Measurements from ENCODE around the gene KCNH3.

KCNH3 gene

DNA sequence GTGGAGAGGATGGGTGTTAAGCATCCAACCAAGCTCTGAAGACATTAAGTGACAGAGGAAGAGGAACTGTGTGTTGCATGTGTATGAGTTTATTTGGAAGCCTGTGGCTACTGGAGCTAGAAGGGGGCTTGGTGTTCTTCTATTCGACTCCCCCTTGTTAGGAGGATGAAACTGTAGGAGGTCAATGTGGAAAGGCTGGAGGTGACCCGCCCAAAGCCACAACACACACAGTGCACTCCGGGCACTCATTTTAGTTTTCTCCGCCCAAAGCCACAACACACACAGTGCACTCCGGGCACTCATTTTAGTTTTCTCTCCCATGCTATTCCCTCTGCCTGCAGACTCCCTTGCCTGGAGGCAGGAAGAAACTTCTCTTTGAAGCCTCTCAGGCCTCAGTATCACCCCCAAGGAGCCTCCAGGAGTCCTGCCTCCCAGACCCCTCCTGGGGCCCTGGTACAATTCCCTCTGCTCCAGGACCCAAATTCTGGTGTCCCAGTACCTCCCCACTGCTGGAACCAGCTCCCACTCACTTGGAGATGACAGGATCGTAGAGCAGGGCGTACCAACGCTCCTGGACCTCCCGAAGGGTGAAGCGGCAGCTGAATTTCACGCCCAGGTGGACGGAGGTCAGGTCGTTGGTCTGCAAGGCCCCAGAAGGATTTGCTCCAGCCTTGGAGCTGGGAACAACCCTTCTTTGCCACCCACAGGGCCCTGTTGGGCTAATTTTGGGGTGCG is 25.3 kb downstream of the KCNH3 start:
- no peak for DNase-seq

DNA sequence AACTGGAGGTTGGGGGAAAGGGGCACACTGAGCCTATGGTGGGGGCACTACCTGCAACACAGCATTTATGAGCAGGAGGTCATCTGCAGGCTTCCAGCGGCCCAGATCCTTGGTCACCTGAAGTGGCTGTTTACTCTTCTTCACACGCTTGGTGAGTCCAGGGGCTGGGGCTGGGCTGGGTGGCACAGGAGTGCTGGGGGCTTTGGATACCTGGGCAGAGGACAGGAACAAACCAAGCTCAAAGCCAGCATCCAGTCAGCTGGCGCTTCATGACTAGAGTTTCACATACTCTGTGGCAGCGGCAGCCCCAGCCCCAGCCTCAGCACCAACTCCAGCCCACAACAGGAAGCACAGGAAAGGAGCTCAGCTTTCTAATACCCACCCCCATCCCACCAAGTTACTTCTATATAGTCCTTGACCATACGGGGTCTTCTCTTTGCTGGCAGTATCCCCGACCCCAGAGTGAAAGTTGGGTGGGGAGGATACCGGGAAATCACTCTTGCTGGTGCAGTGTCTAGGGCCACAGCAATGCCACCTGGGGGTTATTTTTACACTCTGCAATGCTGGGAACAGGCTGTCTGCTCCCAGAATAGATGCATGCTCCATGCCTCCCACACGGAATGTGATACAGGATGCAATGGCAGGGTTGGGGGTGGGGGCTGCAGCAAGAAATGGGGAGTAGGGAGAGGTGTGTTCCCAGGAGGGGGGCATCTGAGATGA is 26.0 kb downstream of the KCNH3 start:
- no peak for DNase-seq

DNA sequence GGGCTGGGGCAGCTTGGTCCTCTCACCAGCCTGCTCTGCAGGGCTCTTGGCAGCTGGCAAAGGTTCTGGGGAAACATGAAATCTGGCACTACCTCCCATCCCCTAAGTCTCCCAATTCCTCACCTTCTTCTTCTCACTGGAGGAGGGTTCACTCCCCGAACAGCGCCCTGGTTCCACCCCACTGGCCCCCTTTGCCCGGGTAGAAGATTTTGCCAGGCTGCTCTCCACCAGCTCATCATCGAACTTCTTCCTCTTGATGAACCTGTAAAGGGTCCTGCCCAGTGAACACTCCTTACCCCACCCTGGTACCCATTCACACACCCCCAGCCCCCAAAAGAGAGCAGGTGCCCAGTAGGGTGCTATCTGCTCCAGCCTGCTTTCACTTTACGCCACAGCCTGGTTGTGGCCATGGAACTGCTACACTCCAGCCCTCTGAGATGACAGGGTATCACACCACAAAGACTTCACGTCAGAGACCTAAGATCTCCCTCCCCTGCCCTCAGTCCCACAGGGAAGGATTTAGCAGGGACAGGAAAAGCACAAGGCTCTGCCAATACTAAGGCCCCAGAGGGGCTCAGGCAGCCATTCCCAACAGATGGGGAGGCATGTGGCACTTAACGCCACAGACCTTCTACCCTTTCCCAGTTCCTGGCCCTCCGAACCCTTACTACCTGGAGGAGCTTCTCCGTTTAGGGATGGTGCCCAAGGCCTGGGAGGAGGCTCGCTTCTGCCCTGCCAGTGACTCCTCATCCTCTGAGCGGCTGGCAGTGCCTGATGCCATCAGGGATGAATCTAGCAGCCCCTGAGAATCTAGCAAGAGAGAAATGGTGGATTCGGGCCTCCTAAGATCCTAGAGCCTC is 26.8 kb downstream of the KCNH3 start:
- DNase-seq, result no peak

DNA sequence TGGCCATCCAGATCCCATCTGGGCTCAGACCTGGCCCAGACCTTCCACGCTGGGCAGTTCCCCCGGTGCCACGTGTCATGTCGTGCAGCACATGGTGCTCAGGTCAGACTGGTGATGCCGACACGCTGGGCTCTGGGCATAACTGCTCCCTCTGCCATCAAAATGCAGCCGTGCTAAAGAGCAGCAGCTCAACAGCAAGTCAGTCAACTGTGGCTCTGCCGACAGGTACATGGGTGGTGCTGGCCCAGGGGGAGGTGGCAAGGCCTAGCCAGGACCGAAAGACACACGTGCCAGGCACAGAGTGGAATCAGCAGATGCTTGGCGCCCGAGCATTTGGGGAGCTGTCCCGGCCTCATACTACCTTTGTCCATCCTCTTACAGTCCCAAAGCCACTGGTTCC is 27.5 kb downstream of the KCNH3 start:
- DNase-seq, result no peak

DNA sequence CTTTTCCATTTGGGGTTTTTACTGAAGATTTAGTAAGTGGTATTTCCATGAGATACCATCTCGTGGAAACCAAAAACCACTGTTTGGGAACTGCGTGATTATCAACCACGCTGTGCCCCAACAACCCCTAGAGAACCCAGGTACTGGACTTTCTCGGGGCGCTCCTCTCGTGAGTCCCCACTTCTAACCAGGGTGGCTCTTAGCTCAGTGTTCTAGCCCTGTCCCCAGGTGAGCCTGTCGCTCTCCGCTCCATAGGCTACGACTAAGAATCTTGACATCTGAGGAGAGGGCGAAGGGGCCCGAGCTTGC is 28.4 kb downstream of the KCNH3 start:
- no peak for DNase-seq

DNA sequence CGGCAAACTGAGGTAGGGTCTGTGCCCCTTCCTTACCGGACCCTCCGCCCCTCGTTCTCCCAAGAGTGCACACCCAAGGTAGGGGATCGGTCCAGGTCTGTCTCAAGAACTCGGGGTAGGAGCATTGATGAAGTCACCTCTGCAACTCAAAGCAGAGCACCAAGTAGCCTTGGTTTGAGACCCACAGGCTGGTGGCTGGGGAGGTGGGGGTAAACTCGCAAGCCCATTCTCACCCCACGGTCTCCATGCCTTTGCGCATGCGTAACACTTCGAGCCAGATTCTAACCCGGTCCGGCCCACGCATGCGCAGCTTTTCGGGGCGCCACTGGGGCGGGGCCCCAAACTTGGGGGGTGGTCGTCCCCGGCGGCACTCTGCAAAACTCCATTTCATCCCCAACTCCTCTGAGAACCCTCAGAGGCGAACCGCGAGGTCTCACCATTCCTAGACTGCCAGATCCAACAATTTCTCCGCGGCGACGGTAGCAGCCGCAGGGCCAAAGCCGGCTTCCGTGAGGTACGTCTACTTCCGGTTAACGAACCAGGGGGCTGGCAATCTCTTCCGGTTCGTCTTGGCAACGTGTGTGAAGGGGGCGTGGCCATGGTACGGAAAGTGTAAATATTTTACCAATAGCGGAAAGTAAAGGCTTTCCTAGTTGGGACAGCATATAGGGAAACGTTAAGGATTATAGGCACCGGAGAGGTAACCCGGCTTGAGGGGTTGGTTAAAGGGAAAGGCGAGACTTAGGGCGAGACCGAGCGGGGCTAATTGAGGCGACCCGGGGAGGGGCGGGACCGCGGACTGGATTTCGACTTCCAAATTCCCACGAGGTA is 29.0 kb downstream of the KCNH3 start, which contains the start of gene MCRS1:
MCRS1 (minus strand) TSS at position 532 of the 831 bp plus-strand sequence. CDS start 1,411 bp downstream, outside the sequence.
- DNase-seq, result peak; percentile 96

DNA sequence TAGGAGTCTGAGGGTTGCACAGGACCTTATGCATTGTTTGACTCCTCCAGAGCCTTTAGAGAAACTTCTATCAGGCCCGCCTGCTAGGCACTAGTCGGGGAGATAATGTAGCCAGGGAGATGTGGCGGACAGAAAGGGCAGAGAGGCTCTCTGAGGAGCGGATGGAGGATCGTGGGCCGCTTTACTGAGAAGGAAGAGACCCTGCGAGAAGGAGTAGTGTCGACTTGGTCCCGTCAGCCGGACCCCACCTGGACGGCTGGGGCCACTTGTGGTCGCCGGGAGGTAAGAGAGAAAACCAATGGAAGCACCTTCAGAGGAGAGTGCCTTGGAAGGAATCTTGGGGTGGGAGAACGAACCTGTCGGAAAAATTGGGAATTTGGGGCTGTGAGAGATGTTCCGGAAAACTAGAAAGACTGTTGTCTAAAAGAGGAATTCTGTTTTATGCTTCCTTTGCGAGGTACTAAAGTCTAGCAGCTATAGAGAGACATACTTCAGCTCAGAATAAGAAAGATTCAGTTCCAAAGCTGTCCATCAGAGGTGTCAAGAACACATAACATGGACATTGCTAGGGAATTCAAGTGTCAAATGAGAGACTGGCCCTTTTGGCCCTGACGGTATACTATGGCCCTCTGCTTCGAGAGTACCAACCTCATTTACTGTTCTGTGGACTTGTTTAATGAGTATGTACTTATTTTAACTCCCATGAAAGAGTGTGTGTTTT is 29.8 kb downstream of the KCNH3 start:
- DNase-seq, result peak; percentile 40

DNA sequence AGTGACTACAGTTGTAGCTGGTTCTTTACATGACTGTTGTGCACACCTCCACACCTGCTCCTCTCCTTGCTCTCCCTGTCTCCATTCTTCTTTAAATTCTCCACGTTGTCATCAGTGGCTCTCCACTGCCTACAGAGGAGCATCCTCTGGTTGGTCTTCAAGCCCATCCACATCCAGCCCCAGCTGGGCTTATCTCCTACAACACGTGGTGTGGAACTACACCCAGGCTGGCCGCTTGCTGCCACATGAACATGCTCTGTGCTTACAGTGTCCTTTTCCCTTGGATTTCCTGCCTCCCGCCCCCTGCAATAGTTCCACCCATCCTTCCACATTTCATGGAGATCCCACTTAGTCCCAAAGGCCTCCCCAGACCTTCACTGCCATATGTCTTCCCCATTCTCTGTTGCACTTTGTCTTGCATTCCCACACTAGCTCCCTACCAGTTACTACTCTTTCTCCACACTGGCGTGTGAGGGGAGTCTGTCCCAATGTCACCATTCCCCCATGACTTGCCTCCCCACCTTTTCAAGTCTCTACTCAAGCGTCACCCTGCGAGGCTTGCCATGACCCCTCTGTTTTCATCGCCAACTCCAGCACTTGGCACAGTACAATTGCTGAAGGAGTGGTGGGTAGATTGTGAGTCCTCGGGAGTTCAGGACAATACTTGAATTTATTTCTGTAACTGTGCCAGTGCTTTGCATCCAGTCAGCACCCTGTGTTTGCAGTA is 38.9 kb downstream of the KCNH3 start:
- DNase-seq, result no peak

DNA sequence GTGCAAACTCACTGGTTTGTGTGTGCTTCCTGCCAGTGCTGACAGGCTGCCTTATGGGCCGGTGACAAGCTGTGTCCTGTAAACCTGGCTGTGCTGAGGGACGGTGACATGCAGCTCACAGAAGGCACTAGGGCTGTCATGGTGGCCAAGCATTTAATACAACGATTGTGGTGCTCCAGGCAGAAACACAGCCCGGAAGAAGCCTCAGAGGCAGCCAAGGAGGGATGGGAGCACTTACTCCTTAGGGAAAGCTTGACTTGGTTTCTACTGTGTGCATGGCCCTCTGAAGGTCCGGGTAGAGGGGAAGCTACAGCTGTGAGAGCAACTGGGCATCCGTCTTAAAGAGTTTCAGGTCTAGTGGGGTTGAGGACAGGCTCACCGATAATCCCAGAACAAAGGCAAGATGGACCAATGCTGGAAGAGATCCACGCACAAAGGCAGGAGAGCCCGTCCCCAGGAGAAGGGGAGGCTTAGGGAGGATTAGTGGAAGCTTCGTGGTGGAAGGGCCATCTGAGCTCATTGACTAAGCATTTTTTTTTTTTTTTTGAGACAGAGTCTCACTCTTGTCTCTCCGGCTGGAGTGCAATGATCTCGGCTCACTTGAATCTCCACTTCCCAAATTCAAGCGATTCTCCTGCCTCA is 39.8 kb downstream of the KCNH3 start:
- no peak for DNase-seq

DNA sequence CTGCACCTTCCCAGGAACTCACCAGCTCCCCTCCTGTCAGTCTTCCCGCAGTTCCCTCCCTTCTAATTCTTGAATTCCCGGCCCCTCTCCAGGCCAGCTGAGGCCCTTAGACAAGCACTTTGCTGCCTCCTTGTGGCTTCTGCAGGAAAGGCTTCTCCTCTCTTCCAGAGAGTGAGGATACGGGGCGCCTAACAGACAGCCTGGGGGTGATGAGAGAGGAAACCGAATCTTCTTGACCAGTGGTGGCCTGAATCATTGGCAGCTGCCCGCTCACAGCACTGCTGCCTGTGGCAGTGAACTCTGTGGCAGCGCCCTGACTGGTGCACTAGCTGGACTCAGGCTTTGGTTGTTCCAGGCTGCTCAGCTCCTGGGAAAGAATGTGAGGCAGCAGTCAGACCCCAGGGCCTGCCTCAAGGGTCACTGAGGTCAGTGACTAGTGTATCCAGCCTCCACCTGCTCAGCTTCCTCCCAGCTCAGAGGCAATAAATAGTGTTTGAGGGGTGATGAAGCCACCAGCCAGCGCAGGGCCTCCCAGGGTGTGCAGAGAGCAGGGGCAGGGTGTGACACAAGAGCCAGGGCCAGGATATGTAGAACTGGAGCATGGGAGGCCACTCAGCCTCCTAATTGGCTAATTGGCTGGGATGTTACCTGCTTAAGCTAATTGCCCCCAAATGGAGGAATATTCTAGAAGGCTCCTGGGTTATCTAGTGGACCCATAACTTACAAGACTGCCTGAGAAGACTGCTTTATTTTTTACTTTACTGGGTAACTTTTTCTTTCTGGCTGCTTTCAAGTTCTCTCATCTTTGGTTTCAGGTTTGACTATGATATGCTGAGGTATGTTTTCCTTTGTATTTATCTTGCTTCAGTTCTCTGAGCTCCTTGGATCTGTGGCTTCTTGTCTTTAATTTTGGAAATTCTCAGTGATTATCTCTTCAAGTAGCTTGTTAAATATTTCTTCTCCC is 42.0 kb downstream of the KCNH3 start:
- peak; percentile 93 for DNase-seq

DNA sequence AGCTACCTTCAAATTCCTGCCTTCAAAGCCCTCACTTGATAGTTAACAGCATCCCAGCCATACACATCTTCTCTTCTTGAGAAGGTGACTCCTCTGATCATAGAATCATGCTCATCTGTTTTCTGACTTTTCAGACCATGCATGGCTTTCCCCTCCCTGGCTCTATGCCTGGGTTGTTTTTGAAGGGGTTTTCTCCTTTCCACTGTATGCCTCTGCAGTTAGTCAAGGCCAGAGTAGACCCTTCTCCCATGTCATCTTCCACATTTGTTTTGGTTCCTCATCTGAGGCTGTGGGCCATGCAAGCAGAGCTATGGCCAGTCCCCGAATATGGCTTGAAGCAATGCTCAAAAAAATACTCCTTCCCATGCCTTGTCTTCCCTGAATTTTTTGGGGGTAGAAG is 43.4 kb downstream of the KCNH3 start:
- no peak for DNase-seq

DNA sequence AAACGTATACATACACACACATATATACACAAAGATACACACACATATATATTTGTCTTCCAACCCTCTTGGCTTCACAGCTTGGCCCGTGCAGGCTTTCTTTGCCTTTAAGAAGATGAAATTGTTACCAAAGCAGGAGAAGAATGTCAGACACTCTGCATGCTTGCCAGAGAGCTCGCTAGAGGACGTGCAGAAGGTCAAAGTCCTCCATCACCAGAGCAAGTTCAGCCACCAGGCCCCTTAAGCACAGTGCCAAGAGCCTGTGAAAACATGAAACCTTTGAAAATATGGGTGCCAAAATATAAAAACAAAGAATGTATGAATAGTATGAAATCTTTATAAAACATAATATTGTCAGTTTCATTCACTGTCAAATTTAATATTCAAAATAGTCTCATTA is 44.0 kb downstream of the KCNH3 start:
- DNase-seq, result no peak

DNA sequence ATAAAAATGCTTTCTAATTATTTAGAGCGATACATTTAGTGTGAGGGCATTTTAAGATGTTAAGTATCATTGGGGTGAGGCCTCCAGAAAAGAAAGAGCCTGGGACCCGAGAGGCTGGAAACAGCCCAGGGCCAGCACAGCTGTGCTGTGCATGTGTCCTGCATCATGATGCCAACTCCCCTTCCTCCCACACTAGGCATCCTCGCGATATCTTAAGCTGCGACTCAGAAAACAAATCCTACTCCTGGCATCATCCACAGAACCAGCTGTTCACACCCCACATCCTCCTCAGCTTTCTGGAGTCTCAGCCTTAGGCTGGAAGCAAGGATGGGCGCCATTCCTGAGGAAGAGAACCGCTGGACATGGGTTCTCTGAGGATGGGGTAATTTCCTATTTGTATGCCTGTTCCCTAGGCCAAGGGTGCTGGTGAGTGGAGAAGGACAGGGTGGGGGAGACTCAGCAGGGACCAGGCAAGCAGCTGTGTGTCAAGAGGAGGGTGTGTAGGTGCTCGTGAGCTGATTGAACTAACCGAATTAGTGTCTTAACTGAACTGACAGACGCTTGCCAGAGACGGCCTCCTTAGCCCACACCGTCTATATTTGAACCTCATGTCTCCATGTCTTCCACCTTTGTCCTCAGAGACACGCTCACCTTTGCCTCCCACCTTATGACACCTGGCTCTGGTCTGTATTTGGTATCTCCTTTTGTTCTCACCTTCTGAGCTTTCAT is 44.7 kb downstream of the KCNH3 start:
- DNase-seq, result no peak

DNA sequence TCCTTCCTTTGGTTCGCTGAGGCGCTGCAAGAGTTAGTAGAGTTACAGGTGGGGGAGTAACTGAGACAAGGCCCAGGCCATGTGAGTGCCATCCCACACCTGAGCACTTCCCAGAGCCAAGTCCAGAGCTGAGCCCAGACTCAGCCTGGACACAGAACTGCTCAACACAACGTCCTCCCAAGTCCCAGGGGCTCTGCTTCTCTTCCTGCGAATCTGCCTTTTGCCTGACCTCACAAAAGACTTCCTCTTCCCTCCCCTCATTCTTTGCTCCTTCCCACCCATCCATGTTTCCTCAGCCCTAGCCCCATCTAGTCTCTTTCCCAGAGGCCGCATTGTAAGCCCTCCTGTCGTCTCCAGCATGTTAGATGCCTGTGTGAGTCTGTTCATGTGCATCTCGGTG is 45.8 kb downstream of the KCNH3 start:
- DNase-seq, result no peak

DNA sequence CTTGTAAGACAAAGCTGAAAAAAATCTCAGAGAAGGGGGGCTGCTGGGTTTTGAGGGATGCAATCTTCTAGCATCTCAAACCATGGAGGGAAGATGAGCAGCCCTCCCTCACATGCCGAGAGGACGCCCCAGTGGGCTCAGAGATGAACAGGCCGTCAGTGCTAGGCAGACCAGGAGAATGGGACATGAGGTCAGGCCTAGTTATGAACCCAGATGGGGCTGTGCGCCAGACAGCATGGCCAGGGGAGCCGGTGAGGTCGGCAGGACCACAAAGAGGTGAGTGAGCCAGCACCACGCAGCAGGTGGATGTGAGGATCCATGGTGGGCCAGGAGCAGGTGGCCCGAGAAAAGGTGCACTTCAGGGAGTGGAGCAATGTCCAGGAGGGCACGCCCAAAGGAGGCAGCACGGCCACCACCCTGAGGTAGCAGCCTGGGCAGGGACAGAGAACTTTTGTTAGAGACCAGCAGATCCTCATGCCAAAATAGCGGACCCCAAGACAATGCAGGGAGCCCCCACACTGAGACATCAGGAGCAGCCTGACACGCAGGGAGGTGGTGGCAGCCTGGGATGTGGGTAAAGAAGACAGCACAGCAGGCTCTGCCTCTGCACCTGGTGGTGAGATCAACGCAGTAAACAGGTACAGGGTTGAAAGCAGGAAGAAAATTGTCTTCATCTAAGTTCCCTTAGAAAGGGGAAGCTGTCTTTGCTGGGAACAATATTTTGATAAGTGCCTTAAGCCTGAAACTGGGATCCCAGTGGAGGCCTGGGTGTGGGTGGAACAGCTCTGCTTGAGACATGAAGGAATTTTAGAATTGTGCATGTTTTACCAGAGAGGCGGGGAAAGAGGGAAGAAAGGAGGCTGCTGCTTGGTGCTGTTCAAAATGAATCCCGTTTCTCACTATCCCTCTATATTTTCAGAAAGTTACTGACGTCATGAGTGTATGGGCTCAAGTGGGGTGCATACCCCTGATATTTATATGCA is 46.9 kb downstream of the KCNH3 start:
- no peak for DNase-seq

DNA sequence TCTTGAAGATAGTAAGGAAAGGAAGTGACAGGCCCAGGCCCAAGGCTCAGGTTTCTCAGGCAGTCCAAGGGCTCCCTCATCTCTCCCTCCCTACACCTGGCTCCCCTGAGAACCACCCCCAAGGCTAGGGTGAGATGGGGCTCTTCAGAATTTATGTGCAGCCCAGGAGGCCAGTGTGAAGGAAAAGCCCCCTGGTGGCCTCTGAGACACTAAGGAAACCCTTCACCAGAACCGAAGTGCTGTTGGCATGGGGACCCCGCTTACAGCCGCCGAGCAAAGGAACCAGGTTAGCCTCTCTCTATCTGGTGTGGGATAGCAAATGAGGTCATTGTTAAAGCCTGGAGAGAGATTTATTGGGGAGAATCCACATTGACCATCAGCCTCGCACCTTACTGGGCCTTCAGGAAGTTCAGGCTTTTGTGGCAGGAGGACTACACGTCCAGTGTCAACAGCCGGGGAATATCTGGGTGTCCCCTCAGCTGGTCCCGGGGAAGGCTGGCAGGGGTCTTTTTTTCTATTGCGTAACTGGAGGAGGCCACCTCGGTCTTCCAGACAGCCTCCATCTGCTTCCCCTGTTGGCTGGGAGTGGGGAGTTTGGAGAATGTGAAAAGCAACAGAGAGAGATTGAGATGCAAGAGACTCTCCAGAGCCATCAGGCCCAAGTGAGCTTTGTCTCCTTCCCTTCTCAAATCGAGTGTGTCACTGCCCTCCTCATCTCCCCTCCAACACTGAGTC is 48.5 kb downstream of the KCNH3 start:
- DNase-seq, result no peak

DNA sequence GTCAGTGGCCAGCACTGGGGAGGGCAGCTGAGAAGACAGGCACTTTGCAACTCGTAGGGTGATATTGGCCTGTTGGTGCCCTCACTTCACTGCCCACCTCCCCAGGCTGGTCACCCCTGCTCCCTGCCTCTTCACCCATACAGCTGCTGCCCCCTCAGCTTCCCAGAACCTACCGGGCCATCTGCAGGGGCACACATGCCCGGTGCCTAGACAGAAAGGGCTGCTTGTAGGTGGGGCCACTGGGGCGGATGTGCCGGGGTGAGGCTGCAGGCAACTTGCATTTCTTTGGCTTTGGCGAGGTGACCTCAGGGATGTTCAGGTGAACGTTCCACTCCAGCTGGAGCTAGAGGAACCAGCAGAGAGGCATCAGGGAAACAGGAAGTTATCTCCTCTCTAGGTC is 49.5 kb downstream of the KCNH3 start:
- DNase-seq, result no peak

Measured in NCI-H69 (cell line).